ENCODE results near the gene HOXA1.

HOXA1 gene

GRCh38 chr7:27131390-27131819 lies 35.6 kb upstream of the HOXA1 start:
- no peak for DNase-seq

GRCh38 chr7:27130540-27131389 lies 35.0 kb upstream of the HOXA1 start, which contains the start of gene HOXA4:
Gene HOXA4, minus strand, starts transcription at chr7:27130757. Its CDS starts 24 bp downstream, at chr7:27130733.
- DNase-seq = peak; percentile 83 to 94 (median 87)

DNA sequence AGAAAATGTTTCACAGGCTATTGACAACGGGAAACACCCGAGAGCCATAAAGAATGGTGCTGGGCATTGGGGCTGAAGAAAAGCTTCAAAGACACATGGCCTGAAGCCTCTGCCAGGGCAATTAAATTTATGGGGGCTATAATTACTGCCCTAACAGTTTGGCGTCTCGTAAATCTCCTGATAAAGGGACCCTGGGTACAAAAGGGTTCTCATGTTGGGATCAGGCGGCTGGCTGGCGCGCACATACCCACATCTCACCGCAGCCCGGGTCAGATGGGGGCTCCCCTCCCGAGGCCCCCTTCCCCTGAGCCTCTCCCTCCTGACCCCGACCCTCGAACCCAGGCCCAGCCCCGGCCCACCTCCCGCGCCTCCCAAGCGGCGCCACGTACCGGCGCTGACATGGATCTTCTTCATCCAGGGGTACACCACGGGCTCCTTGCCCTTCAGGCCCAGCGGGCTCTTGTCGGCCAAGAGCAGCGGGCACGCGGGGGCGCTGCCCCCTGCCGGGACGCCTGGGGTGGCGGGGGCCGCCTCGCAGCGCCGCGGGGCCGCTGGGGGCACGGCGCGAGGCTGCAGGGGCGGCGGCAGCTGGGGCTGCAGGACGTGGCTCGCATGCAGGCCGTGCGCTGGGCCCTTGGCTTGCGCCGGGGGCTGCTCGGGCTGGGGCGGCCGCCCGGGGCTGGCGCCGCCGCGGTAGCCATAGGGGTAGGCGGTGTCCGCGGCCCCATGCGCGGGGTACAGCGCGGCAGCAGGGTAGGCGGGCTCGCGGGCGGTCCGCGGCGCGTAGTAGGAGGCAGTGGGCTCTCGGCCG lies 34.1 kb upstream of the HOXA1 start:
- DNase-seq = peak in 2 of 4 experiments; percentile 17 to 53

GRCh38 chr7:27128776-27129728 lies 33.3 kb upstream of the HOXA1 start:
- DNase-seq = no peak

DNA sequence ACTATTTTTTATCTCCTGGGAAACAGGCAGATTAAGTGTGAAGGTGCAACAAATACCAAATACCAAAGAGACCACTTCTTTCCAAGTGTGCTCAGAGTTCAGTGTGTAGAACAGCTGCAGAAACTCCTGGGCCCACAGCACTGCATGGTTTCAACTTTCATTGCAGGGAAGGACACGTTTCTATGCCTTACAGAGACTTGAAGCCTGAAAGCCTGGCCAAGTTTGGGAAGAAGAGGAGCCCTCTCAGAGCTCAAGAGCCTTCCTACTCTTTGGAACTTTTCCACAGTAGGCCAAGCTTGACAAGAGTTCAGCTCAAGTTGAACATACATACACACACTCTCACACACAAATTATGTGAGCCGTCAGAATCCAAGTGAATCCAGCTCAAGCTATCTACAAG lies 32.2 kb upstream of the HOXA1 start:
- no peak for DNase-seq

DNA sequence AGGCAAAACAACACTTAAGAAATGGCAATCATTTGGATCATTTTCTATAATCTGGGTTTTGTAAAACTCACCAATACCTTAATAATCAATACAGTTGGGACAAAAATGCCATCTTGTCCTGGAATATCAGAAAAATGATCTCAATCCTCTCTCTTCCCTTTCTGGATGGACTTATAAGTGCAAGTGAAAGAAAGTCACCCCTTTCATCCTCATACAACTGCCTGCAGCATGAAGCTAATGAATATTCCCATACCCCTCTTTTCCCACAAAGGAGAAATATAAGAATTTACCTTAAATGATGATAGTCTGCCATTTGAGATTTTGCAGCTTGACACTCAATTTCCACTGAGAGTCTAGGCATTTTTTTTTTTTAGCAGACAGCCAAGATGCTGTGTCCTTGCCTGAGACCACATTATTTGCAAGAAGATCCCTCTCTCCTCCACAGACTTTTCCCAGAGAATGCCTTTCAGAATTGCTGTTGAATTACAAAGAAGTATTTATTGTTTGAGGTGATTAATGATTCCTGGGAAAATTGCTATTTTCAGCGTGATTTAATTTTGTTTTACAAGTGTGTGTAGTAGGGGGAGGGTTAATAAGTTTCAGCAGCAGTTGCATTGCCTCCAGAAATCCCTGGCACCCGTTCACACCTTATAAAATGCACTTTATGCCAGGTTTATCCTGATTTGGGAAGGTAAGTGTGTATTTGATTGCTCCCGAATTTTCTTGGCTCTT lies 31.0 kb upstream of the HOXA1 start:
- no peak for DNase-seq

DNA sequence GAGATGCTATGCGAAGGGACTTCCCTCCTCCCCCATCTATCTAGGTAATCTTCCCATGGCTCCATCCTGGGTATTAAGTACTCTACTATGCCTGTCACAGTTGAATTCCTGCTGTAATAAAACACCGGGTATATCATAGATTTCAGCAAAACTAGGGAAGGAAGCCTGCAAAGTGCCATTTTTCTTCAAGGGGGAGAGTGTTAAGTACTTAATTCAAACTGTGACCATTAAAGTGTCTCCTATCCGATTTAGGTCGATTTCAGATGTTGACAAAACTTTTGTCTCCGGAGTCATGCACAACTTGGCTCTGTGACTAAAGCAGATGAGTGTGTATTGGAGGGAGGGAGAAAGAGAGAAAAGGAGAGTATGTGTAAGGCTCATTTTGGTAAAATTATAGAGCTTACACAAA lies 30.2 kb upstream of the HOXA1 start:
- DNase-seq = no peak

GRCh38 chr7:27124902-27125689 lies 29.3 kb upstream of the HOXA1 start:
- DNase-seq = no peak

DNA sequence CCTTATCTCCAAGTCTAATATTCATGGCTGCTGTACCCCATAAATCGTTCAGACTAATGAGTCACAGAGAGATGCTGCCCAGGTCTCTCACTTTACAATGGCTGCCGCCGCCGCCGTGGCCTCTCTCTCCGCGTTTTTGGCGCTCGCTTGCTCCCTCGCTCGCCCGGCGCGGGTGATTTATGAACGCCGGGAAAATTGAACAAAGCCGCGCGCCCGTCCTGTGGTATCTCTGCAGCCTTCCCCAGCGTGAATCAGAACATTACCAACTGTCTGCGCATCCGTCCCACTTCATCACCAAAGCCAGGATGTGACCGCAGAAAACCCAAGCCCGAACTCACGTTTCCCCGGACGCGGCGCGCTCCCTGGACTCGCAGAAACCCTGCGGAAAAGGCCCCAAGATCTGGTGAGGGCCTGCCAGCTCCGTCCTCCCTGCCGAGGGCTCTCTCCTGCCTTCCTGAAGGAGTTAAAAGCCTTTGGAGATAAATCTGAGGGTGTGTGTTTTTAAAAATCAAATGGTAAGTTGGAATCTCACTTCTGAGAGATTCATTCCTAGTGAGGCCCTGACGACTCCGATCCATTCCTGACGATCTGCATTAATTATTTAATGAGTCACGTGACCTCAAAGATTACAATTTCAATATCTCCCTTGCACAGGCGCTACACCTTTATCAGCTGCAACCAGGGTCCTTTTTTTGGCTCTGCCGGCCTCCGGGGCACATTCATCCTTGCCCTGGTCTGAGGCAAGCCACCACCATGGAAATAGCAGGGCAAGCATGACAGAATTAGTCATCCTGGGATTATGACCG lies 28.5 kb upstream of the HOXA1 start:
- DNase-seq = no peak

- DNase-seq = no peak
These were observed 27.8 kb upstream of the HOXA1 start for GRCh38 chr7:27123477-27124053.

- no peak for DNase-seq
These were observed 27.2 kb upstream of the HOXA1 start for GRCh38 chr7:27123007-27123476.

DNA sequence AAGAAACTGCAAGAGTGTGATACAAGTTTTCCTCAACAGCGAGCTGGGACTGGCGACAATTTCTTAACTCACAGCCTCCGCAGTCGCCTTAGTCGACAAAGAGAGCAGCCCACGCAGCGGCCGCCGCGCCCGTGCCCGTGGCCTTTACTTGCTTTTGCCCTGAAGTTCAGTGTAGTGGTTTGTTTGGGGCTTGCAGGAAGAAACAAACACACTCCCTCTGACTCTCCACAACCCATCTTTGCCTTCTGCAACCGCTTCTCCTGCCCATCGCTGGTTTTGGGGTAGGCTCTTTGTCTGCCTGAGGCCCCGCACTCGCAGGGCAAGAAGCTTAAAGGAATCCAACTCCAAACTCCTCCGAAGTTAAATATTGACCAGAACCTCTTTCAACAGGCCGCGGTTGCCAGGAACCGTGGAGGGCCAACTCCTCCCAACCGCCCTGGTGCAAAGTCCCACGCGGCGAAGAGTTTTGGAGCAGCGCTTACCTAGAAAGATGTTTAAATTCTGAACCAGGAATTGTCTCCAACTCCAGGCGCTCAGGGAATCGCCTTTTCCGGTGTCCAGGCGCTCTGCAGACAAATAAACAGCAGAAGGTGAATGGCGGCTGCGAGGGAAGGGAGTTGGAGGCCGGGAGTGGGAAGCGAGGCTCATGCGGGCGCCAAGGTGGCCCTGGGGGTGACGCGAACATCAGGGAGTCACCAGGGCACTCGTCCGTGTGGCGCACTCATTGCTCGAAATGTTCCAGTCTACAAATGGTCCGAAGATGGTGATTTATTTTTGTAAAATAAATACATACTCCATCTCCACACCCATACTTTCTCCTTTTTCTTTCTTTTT lies 26.5 kb upstream of the HOXA1 start:
- DNase-seq = no peak

DNA sequence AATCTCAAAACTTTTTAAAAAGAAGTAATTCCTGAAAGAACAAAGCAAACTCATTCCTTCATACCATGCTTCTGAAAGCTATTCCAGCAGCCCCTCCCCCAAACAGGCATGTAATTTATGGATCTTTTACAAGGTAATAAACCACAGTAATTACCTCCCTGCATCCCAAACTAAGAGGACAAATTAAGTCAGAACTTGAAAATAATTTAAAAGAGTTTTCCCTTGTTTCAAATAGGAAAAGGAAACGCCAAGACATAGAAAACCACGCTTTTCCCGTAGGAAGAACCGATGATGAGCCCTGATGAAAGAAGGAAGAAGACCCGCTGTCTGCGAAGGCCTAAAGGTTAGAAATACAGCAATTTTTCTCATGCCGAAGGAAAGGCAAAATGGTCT lies 25.9 kb upstream of the HOXA1 start:
- no peak for DNase-seq

DNA sequence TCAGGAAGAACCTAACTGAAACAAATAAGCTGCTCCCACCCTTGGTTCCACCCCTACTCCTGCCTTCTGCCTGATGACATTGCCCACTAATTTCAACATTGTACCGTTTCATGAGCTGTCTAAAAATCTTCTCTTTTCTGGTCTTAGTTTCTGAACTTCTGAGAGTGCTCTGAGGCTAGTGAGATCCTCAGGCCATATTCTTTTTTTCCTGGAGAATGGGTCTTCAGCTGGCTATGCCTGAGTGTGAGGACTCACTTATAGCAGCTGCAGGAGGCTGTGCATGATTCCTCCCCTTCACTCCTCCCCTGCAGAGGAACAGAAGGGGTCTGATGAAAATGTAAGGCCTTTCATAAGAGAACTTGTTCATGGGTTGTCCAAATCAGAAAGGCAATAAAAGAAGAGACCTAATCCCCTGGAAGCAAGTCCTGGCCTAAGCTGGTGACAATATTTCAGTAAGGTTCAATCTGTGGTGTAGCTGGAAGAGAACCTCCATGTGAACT lies 23.7 kb upstream of the HOXA1 start:
- DNase-seq = no peak

DNA sequence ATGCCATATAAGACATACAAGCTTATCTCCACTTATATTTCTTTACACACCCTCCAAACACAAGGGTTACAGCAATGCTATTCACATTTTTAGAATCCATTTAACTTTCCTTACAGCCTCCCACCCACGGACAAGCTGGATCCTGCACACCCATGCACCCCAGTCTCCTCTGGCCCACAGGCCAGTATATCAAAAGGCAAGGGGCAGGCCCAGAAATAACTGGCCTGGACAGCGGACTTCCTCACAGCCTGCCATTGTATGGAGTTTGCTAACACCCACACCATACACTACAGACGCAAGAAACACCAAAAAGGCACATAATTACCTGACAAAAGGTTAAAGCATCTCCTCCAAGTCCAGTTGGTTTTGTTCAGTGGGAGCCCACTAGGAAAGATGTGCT lies 22.8 kb upstream of the HOXA1 start:
- no peak for DNase-seq

DNA sequence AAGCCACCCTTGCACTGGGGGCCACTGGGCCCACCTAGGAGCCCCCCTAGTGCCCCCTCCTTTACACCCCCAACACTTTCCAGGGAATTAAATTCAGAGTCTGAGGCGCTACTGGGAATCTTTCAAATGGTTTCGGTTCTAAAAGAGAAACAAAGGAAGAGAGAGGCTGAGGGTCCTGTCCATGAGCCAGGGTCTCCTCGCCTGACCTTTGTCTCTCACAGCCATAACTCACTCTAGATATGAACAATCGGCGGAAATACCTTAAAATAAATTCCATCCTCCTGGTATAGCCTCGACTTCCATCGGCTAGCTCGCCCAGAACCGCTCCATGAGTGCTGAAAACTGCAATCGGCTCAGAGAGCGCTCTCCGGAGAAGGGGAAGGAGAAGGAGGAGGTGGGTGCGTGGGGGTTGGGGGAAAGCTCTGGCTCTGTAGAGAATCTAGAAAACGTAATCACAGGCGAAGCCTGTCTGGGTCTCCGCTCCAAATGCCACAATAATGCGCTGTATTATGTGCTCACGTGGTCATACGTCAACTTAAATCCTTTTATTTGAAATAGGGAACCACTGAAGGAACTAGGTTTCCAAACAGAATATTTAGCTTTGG lies 22.2 kb upstream of the HOXA1 start:
- DNase-seq = no peak

DNA sequence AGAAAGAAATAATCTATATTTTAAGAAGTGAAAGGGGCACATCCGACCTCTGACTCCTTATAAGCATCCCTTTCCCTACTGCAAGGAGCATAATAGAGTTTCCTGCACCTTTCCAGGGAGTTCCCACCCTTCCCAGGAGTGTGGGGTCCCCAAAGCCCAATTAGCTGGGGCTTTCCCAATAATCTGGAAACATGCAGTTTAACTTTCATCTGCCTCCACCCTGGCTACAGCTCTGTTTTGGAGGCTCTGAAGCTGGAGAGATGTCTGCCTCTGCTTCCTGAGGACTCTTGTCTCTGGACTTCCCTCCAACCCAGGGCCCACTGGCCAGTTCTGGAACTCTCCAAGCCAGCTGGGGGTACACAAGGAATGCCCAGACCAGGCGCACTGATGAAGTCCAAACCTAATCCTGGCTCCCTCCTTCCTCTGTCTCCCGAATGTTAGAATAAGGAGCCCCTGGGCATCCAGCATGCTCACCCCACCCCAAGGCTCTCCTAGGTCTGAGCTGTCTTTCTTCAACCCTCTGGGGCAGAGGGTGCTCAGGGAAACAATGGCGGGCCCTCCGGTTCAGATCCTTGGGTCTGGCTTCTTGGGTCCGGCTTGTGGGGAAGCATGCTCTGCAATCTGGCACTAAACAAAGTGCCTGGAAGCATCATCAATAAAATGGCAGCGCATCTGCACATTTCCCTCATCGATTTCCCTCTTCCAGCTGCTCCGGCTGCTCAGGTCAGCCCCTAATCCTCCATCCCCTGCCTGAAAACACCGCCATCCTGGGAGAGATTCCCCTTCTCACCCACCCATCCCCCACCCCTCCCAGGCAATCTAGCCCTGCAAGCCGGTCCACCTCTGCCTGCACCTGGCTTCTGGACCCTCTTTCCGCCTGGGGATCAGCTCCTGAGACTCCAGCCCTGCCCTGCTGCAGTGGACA lies 21.4 kb upstream of the HOXA1 start:
- DNase-seq = no peak
